Measurements from ENCODE around the gene GOLGA8J.

DNA sequence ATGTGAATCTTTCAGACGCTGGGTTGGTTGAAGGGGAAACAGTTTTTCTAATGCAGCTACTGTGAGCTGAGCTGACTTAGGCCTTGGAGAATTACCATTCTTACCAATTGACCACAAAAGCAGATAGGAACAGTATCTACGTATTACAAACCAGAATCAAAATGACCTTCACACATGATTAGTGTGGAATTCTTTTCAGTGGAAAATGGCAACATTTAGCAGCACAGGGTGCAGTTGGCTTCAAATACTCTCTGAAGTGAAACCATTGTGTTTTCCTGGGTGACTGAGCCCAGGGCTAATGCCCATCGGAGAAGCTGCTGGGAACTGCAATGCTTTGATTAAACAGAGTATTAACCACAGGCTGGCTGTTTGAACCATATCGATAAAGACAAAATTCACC is 40.2 kb upstream of the GOLGA8J start:
- TF ChIP-seq, protein P1, sequence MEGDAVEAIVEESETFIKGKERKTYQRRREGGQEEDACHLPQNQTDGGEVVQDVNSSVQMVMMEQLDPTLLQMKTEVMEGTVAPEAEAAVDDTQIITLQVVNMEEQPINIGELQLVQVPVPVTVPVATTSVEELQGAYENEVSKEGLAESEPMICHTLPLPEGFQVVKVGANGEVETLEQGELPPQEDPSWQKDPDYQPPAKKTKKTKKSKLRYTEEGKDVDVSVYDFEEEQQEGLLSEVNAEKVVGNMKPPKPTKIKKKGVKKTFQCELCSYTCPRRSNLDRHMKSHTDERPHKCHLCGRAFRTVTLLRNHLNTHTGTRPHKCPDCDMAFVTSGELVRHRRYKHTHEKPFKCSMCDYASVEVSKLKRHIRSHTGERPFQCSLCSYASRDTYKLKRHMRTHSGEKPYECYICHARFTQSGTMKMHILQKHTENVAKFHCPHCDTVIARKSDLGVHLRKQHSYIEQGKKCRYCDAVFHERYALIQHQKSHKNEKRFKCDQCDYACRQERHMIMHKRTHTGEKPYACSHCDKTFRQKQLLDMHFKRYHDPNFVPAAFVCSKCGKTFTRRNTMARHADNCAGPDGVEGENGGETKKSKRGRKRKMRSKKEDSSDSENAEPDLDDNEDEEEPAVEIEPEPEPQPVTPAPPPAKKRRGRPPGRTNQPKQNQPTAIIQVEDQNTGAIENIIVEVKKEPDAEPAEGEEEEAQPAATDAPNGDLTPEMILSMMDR (conservative IDR thresholded peaks at IDR 0.05; ENCODE audit: low read depth in 2 of 2): no peak
- TF ChIP-seq EZH2 (IDR thresholded peaks at IDR 0.05; ENCODE audit: low read depth, unreplicated experiment): no peak
- TF ChIP-seq POLR2AphosphoS5 (IDR thresholded peaks at IDR 0.05; ENCODE audit: low read depth): no peak
- TF ChIP-seq ZNF331 (CRISPR knock-in tag; IDR thresholded peaks at IDR 0.05; ENCODE audit: low read depth): no peak
- no peak for TF ChIP-seq STAT1 (IDR thresholded peaks at IDR 0.05; ENCODE audit: unreplicated experiment)
- TF ChIP-seq, protein P2, sequence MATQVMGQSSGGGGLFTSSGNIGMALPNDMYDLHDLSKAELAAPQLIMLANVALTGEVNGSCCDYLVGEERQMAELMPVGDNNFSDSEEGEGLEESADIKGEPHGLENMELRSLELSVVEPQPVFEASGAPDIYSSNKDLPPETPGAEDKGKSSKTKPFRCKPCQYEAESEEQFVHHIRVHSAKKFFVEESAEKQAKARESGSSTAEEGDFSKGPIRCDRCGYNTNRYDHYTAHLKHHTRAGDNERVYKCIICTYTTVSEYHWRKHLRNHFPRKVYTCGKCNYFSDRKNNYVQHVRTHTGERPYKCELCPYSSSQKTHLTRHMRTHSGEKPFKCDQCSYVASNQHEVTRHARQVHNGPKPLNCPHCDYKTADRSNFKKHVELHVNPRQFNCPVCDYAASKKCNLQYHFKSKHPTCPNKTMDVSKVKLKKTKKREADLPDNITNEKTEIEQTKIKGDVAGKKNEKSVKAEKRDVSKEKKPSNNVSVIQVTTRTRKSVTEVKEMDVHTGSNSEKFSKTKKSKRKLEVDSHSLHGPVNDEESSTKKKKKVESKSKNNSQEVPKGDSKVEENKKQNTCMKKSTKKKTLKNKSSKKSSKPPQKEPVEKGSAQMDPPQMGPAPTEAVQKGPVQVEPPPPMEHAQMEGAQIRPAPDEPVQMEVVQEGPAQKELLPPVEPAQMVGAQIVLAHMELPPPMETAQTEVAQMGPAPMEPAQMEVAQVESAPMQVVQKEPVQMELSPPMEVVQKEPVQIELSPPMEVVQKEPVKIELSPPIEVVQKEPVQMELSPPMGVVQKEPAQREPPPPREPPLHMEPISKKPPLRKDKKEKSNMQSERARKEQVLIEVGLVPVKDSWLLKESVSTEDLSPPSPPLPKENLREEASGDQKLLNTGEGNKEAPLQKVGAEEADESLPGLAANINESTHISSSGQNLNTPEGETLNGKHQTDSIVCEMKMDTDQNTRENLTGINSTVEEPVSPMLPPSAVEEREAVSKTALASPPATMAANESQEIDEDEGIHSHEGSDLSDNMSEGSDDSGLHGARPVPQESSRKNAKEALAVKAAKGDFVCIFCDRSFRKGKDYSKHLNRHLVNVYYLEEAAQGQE (IDR thresholded peaks at IDR 0.05; ENCODE audit: unreplicated experiment): no peak
